Measurements from ENCODE around the gene PICALM.
"Not testable (repeated sequence)": the region's sequence is repeated elsewhere in the genome, so short reads cannot be mapped to it uniquely, and the experiment has no call there.

The PICALM gene

DNA sequence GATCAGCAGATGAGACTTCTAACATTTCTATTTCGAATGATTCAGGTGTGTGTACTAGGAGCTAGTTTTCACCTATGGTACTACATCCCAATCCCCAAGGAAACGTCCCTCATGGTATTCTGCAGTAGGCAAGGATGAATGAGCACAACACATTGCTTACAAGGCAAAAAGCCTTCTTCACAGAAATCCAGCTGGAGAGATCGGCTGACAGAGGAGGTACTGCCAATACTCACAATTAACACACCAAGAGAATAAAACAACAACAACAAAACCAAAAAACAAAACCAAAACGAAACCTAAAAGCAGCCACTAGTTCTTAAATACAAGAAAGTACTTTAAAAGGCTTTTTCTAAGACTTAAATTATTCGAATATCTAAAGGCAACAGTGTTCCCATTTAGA, 101.4 kb downstream of the PICALM start:
- DNase-seq: no peak

DNA sequence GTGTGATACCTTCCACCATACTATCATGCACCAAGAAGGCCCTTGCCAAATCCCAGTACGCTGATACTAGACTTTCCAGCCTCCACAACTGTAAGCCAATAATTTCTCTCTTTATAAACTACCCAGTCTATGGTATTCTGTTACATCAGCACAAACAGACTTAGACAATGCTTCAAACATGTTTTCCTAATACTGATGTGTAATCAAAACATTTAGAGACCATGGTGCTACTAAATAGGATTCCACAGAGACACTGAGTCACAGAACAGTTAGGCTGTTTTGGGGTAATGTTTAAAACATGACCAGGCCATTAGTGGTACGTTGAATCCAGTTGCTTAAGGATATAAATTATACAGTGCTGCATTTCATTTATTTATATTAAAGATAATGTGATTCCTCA, 103.7 kb downstream of the PICALM start:
- no peak for DNase-seq

DNA sequence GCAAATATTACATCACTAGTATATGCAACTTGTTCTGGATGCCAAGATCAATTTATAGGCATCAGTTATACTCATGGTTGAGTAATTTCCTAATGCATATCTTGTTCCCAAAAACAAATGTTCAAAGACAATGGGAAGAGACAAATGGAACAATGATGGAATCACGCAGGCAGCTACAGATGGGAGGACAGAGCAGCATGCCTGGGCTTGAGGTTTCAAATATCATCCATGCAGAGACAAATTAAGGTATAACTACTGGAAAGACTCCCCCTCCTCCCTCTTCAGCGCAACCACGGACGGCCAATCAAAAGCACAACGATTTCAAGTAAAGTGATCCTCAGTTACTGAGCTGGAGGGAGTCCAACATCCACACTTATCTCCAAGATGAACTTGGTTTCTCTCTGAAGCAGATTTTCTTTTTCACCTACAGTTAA, 106.9 kb downstream of the PICALM start:
- DNase-seq: no peak

DNA sequence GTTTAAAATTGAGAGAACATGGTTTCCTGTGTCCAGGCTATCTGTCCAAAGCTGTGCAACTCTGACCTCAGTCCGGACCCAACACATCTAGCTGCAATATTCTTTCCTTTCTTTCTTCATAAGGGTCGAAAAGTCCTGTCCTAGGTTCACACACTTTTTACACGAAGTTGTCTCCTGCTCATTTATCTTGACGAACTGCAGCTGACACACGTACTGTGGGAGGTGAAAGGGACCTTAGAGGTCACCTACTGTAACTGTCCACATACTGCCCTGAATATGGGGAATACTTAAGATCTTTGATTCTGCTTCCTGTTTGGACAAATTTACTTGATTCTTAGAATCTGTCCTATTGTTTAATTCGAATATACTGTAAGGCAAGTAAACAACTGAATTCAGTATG, 107.8 kb downstream of the PICALM start:
- no peak for DNase-seq

DNA sequence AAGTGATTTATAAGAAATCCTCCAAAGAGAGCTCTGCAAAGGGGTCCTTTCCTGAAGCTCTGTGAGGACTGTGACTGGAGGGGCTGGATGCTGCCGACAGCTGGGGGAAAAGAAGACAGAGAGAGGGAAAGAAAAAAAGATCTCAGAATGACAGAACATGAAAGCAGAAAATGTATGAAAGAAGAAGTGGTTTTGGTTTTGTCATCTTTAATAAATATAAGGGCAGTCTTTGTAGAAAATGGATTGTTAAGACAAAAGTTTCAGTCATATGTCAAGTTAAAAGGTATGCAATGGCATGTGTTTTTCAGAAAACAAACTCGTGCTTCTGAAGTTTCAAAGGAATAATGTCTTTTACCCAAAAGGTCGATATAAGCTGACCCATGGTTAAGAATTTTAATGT, 108.2 kb downstream of the PICALM start:
- DNase-seq: no peak

DNA sequence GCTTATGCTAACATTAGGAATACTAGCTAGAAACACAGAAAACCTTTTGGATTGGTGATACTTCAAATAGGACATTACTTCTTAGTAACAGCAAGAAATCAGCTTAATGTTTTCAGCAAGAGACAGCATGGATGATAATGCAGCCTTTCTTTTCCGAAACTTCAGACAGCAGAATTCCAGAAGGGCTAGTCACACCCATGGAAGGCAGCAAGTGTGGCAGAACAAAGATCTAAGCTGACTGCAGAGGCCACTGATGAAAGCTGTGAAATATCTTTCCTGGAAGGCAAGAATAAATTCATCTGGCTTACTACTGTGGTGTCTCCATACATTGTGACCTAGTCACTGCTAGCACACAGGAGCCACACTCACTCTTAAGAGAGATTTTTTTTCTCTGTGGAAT, 113.4 kb downstream of the PICALM start:
- no peak for DNase-seq

DNA sequence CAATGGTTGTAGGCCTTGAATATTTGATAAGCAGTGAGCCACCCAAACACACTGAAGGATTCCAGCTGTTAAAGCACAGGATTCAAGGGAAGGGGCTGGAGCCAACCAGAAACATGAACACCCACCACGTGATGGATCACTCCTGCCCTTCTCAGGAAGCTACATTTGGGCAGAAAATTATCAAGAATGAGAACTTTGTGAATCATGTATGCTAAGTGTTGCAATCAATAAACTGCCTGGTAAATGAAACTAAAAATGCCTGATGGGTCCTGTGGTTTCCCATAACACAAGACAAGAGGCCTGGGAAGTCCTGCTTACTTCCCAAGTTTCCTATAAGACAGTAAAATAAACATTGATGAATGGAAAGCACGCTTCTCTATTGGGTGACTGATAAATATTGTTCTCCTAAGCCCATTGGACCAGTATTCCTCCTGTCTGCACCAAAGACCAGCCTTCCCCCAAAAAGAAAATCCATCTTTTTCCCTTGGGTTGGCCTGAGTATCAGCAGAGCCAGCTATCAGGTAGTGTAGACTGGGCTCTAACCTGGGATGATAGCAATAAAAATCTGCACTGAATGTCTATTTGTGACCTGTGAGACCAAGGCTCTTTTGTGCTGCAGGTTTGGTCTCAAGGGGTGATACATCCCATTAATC, 115.3 kb downstream of the PICALM start:
- DNase-seq: no peak

DNA sequence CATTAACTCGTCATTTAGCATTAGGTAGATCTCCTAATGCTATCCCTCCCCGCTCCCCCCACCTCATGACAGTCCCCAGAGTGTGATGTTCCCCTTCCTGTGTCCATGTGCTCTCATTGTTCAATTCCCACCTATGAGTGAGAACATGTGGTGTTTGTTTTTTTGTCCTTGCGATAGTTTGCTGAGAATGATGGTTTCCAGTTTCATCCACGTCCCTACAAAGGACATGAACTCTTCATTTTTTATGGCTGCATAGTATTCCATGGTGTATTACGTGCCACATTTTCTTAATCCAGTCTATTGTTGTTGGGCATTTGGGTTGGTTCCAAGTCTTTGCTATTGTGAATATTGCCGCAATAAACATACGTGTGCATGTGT, 116.8 kb downstream of the PICALM start:
- not testable (repeated sequence) for DNase-seq

DNA sequence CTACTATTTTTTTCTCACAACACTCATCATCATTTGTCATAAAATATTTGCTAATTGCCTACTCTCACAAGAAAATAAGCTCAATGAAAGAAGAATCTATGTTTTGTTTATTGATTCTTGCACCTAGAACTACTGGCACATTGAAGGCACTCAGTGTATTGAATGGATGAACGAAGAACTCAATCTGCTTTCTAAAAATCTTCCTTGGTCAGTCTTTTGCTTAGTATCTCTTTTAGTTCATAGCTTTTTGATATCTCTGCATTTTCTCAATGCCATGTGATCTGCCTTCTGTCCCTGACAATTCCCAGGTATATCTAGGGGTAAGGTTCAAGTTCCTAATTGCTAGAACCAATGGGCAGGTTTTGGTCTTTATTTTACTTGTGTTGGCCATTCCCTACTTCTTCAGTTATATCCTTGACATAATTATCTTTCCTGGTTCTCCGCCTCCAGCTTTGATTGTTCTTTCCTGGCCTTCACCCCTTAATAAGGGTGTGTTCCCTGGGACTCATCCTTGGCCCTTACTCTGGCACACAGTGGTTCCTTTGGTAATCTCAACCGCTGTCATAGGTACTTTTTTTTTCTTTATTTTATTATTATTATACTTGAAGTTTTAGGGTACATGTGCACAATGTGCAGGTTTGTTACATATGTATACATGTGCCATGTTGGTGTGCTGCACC, 117.3 kb downstream of the PICALM start:
- no peak for DNase-seq

DNA sequence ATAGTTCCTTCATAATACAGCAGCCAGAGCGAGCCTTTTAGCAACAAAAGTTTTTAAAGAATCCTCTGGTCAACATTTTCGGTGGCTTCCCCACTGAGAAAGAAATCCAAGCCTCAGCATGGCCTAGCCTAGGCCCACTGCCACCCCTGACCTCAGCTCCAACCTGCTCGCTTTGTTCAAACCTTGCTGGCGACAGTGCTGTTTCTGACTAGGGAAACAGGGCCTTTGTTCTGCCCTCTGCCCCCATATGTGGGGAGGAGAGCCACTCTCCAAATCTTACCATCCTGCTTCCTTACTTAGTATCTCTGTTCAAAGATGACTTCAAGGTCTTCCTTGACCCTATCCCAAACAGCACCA, 117.9 kb downstream of the PICALM start:
- no peak for DNase-seq

DNA sequence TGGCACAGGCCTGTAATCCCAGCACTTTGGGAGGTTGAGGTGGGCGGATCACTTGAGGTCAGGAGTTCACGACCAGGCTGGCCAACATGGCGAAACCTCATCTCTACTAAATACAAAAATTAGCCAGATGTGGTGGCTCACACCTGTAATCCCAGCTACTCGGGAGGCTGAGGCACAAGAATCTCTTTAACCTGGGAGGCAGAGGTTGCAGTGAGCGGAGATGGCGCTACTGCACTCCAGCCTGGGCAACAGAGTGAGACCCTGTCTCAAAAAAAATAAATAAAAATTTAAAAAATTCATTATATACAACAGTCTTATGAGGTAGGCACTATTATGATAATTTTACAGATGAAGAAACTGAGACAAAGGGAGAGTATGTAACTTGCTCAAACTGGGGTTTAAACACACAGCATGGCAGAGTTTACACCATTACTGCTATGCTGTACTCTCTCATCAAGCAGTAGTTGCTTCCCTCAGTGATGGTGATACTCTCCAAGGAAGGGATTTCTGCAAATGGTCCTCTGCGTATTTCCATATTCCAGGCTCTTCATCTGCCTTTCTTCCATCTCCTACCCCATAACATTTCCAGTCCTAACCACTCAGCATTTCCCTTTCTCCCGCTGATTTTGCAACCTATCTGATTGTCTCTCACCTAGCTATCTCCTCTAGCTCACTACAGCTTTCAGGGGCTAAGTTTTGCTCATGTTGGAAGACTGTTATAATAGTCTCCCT, 118.4 kb downstream of the PICALM start:
- DNase-seq: no peak

DNA sequence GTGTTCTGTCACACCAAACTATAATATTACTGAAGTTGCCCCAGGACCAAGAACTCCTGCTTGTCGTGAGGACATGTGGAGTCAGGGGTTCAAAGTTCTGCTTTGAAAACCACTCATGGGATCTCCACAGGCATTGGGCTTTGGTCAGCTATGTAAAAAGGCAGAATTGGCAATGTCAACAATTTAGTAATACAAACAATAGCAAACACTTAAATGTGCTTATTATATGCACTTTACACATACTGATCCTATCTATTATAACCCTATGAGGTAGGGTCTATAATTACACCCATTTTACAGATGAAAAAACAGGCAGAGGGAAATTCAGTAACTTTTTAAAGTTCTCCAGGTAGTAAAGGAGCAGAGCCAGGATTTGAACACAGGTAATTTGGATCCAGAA, 119.1 kb downstream of the PICALM start:
- no peak for DNase-seq

DNA sequence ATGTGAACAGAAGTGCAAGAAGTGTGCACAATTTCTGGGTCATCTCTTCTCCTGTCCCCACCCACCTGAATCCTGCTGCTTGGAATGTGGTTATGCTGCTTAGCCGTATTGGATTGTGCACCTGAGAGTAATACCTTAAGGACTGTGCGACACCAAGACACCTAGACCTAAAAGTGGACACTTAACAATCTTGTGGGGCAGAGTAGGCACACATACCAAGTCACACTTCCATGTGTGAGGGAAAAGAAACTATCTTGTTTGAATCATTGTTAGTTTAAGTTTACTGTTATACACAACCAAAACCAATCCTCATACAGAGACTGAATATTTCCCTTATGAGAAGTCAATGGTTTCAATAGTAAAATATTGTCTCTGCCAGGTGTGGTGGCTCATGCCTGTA, 120.0 kb downstream of the PICALM start:
- DNase-seq: no peak

DNA sequence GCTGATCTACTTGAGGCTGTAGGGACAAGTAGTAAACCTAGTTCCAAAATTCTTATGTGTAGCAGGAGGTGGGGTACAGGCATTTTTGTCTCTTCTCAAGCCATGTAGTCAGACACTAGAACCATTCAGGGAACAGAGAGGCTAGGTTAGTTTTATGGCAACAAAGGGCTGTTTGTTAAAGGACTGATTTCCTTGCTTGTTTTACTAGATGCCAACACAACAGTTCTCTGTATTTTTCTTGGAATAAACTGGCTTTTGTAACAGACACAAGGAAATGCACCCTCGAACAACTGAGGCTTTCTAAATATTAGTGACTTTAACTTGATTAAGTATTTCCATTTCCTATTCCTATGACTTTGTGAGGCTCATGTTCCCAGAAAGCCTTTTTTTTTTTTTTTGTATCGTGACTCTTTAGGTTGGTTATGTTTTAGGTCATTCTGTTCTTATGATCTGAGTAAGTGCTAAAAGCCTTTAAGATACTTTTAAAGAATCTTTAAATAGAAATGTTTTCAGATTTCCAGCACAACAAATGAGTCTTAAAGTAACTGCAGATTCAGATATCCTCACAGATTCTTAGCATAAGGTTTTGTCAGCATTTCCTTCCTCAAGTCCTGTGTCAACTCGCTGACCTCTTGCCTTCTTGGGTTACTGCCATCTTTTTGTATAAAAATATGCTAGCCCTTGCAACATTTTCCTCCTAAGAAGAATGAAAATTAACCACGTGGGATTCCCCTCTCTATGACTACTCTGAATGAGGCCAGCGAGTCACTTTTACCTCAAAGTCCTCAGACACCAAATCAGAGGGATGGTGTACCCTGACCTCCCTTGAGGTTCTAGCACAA, 121.2 kb downstream of the PICALM start:
- no peak for DNase-seq

DNA sequence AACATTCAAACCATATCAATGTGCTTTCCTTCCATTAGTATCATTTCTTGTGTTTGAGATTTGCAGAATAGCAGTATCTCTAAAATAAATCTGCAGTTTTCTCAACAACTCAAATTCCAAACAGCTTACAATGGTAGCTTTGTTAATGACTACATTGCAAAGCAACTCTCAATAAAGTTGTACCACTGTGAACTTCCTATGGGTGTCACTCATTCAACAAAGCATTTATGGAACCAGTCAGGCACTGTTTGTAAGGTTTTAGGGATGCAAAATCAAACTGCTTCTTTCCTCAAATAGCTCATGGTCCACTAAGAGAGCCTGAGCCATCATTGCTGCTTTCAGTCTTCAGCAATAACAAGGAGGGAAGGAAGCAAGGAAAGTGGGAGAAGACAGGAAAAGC, 122.7 kb downstream of the PICALM start:
- DNase-seq: no peak

DNA sequence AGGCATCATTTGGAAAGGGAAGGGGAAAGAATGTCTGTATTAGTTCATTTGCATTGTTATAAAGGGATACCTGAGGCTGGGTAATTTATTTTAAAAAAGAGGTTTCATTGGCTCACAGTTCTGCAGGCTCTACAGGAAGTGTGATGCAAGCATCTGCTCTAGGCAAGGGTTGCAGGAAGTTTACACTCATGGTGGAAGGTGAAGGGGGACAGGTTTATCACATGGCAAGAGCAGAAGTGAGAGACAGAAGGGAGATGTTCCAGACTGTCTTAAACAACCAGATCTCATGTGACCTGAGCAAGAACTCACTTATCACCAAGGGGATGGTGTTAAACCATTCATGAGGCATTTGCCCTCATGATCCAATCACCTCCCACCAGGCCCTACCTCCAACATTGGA, 123.1 kb downstream of the PICALM start:
- DNase-seq: no peak

DNA sequence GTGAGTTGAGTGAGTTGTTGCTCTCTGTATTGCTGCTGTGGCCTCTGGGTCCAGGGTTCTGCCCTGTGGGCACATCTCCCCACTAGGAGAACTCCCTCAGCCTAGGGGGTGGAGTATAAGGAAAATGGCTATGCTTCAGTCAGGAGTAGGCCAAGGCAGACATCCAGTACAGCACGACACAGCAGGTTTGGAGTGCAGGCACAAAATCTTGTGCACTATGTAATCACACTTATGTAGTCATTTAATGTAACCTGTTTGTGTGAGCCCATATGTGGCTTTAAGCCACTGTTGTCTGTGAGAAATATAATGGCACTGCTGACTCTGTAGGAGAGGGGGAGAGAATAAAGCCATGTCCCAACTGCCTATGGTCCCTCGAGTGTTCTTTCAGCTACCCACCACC, 123.6 kb downstream of the PICALM start:
- DNase-seq: no peak

DNA sequence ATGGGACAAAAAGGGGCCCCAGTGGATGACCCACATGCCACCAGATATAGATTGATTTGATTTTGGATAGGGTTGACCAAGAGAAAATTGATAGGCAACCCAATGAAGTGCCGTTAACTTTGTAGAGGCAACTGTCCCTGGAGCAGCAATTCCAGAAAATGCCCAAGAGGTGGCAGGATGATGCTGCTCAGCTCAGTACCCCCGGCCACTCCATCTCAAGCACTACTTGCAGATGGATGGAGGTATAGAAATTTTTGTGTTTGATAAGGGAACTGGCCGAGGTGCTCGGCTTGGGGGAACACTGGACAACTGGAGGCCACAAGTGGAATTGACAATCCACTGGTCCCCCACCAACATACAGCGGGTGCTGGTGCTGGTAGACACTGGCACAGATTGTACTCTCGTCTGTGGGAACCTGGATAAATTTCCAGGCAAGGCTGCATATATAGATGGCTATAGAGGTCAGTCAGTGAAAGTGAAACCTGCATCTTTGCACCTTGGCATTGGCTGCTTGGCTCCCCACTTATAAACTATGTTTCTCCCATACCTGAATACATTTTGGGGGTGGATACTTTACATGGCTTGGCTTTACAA, 127.4 kb downstream of the PICALM start:
- DNase-seq: peak; percentile 27

DNA sequence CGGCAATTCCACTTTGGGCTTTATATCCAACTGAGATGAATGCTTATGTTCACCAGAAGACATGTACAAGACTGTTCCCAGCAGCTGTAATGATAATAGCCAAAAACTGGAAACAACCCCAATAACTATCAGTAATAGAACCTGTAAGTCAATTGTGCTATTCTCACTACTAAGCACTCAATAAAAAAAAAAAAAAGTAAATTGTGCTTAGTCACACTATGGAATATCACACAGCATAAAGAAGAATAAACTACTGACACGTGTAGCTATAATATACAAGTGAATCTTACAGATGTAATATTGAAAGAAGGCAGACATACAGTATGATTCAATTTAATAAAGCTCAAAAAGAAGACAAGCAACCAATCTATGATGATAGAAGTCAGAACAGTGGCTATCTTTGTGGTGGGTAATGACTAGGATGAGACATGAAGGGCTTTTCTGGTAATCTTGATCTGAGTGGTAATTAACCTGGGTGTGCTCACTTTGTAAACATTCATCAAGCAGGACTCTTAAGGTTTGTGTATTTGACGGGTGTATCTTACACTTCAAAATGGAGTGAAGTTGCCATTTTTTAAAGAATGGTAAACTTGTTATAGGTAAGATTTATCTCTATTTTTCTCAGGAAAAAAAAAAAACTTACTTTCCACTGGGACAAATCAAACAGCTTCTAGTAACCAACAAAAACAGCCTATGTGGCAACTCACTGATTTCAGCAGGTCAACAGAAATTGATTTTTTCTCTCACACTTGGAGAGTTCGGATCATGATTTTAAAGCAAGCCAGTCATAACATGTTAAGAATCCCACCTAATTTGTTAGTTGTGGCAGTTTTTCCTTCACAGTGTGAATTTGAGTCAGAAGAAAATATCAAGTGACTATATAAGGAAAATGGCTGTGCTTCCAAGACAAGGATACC, 129.5 kb downstream of the PICALM start:
- no peak for DNase-seq

DNA sequence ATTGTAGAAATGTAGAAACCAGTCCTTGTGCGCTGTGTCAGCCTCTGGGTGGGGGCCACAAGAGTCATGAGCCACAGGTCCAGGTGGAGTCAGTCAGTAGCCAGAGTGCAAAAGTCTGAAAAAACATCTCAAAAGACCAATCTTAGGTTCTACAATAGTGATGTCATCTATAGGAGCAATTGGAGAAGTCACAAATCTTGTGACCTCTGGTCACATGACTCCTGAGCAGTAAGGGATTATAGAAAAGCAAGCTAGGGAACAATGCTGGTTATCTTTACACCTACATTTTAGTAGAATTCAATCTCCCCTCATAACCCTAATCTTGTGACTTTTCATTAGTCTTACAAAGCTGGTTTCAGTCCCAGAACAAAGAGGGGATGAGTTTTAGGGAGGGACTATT, 131.0 kb downstream of the PICALM start:
- DNase-seq: no peak

DNA sequence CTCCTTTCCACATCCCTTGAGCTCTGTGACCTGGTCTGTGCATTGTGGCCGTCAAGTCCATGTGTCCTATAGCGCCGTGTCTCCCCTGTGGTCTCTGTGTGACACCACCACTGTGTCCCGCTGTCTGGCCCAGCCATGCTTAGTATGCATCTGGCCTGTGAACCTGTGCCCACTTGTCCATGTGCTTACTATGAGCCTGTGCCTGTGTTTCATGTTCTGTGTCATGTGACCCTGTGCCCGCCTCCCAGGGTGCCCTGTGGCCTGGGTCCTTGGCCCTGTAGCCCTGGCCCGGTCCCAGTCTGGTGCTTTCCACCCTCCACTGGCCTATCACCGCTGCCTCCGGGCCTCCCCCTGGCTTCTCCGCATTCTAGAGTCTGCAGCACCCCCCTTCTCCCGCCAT, 133.1 kb downstream of the PICALM start:
- DNase-seq: no peak

DNA sequence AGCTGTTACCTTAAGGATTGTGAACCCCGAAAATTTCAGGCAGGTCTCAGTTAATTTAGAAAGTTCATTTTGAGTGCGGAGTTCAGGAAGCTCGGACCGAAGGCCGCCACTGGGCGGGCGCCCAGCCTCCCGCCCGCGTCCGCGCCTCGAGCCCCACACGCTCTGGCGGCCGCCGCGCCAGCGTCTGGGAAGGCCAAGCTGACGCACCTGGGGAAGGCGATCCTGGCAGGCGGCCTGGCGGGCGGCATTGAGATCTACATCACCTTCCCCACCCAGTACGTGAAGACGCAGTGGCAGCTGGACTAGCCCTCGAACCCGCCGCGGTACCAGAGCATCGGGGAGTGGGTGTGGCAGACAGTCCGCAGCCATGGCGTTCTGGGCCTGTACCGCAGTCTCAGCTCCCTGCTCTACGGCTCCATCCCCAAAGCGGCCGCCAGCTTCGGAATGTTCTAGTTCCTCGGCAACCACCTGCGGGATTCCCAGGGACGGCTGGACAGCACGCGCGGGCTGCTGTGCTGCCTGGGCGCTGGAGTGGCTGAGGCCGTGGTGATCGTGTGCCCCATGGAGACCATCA, 134.2 kb downstream of the PICALM start:
- no peak for DNase-seq
